B cell (primary cell): ENCODE measurements around the gene NFYC. TPM values are rescaled to one million over a fixed set of nuclear protein-coding genes. Genes with fewer than 3 reads are reported as not detected.

Experiments used
- ATAC-seq: fragments of 200-7000 bp; cut with Tn5 transposase; one replicate; pipeline ENCODE4 v1.10.0; 2021; ENCODE audit warnings: low read depth, mild to moderate bottlenecking, moderate number of reproducible peaks, moderate library complexity
- CTCF ChIA-PET: fragments of 350-600 bp; sonication (Branson Sonifier 250); formaldehyde crosslinking; loops from one replicate; lab custom pipeline; 2021; ENCODE audit warnings: antibody characterized with exemption, inconsistent platforms; lab: Charles Lee
- POLR2A ChIA-PET: fragments of 350-600 bp; sonication (Branson Sonifier 250); formaldehyde crosslinking; loops from one replicate; lab custom pipeline; 2021; ENCODE audit warnings: antibody characterized with exemption; lab: Charles Lee
- DNase-seq: peaks from one replicate; pipeline ENCODE4 v3.0.0; 2013
- H2AFZ ChIP-seq: 2 replicates; pipeline ENCODE4 v1.6.1; 2012; ENCODE audit warnings: mild to moderate bottlenecking, low read depth, low read length; ENCODE audit not compliant: insufficient read depth, poor library complexity, severe bottlenecking
- H3K27ac ChIP-seq, 2 donors: 1 replicate in 1 of 2; 2 replicates in 1 of 2; pipeline ENCODE4 v1.5.1; 2012 to 2013; ENCODE audit warnings: low read length in 2 of 2, mild to moderate bottlenecking in 2 of 2, moderate library complexity in 1 of 2
- H3K27me3 ChIP-seq, 4 experiments: fragments of 200-600 bp in 1 of 4; sonication (generic) in 1 of 4; replicated peaks in 1 of 4; 1 replicate in 2 of 4; 2 replicates in 2 of 4; pipeline versions ENCODE4 v1.6.1 to v1.7.0; 2013 to 2016; ENCODE audit warnings: low read length in 3 of 4, mild to moderate bottlenecking in 2 of 4, mixed read lengths in 1 of 4, moderate library complexity in 1 of 4; ENCODE audit not compliant: insufficient read depth in 4 of 4, control insufficient read depth in 3 of 4; ENCODE audit errors: control extremely low read depth in 1 of 4
- H3K36me3 ChIP-seq, 2 experiments: replicated peaks in 1 of 2; 1 replicate in 1 of 2; 2 replicates in 1 of 2; pipeline versions ENCODE4 v1.6.1 to v1.7.1; 2013; ENCODE audit warnings: low read length in 1 of 2; ENCODE audit not compliant: insufficient read depth in 2 of 2, control insufficient read depth in 1 of 2; ENCODE audit errors: control extremely low read depth in 1 of 2, extremely low read depth in 1 of 2
- H3K4me1 ChIP-seq, 2 donors: fragments of 200-600 bp in 1 of 2; sonication (generic) in 1 of 2; 1 replicate in 1 of 2; 2 replicates in 1 of 2; pipeline versions ENCODE4 v1.5.1 to v1.6.1; 2013 to 2017; ENCODE audit warnings: low read length in 2 of 2; ENCODE audit not compliant: control insufficient read depth in 2 of 2, insufficient read depth in 2 of 2
- H3K4me2 ChIP-seq: replicated peaks from 2 replicates; pipeline ENCODE3; 2012; ENCODE audit warnings: mild to moderate bottlenecking, low read depth, low read length; ENCODE audit not compliant: poor library complexity, severe bottlenecking
- H3K4me3 ChIP-seq, 5 experiments: fragments of 200-600 bp in 1 of 5; sonication (generic) in 1 of 5; 1 replicate in 3 of 5; 2 replicates in 2 of 5; pipeline versions ENCODE4 v1.5.1 to v1.7.0; 2011 to 2016; ENCODE audit warnings: low read length in 4 of 5, mild to moderate bottlenecking in 4 of 5, low read depth in 2 of 5, control low read depth in 1 of 5, moderate library complexity in 1 of 5; ENCODE audit not compliant: insufficient read depth in 1 of 5; ENCODE audit errors: control extremely low read depth in 1 of 5, extremely low read depth in 1 of 5
- H3K79me2 ChIP-seq: fragments of 200-600 bp; sonication (generic); one replicate; pipeline ENCODE4 v1.6.0; 2016; ENCODE audit warnings: low read length; ENCODE audit not compliant: control insufficient read depth, insufficient read depth
- H3K9ac ChIP-seq: fragments of 200-600 bp; sonication (generic); 2 replicates; pipeline ENCODE4 v1.6.1; 2017; ENCODE audit warnings: mild to moderate bottlenecking, low read length, moderate library complexity
- H3K9me3 ChIP-seq, 3 donors: one replicate each; pipeline versions ENCODE4 v1.6.1 to v1.7.1; 2013; ENCODE audit warnings: low read length in 2 of 3; ENCODE audit not compliant: control insufficient read depth in 2 of 3, insufficient read depth in 1 of 3; ENCODE audit errors: control extremely low read depth in 1 of 3
- H4K20me1 ChIP-seq: 2 replicates; pipeline ENCODE4 v1.6.0; 2012; ENCODE audit warnings: mild to moderate bottlenecking, low read length; ENCODE audit not compliant: insufficient read depth, control insufficient read depth, poor library complexity, severe bottlenecking
- H3K27ac Mint-ChIP-seq: one replicate; pipeline ENCODE4 v1.8.0; 2021; ENCODE audit warnings: mixed read lengths
- H3K27me3 Mint-ChIP-seq: one replicate; pipeline ENCODE4 v1.8.0; 2021; ENCODE audit warnings: mixed read lengths
- H3K4me1 Mint-ChIP-seq: one replicate; pipeline ENCODE4 v1.8.0; 2021; ENCODE audit warnings: mixed read lengths
- H3K4me3 Mint-ChIP-seq: one replicate; pipeline ENCODE4 v1.8.0; 2021; ENCODE audit warnings: mixed read lengths
- H3K9me3 Mint-ChIP-seq: one replicate; pipeline ENCODE4 v1.8.0; 2022; ENCODE audit warnings: mixed read lengths; ENCODE audit not compliant: insufficient read depth
- EZH2 ChIP-seq: IDR thresholded peaks from 2 replicates; pipeline ENCODE4 v1.6.1; 2012; ENCODE audit warnings: borderline replicate concordance, low read depth, mild to moderate bottlenecking, moderate library complexity, low read length; ENCODE audit not compliant: insufficient read depth, poor library complexity, severe bottlenecking
- WGBS: methylation state at CpG from one replicate; pipeline ENCODE4 v1.1.5; 2013; ENCODE audit warnings: missing lambda C conversion rate; ENCODE audit not compliant: insufficient coverage; 5-methylcytosine and 5-hydroxymethylcytosine counted together
- intact Hi-C: fragments of 100-400 bp; cut with micrococcal nuclease; formaldehyde crosslinking; loops from one replicate; pipeline ENCODE4 v1.10.0; 2022
- polyA plus RNA-seq: library from polyadenylated mRNA; depleted of rRNA; stranded (reverse); fragments of >200 nt; gene quantifications from 2 replicates; pipeline ENCODE4 v1.2.3, GENCODE V29; 2012
- total RNA-seq, 2 donors: library from RNA; stranded (reverse); fragments of 120-200 nt in 1 of 2; gene quantifications; 1 replicate in 1 of 2; 2 replicates in 1 of 2; pipeline versions ENCODE4 v1.2.3 to v1.2.4, GENCODE V29; 2013 to 2022
- TF ChIP-seq, protein P1 (sequence below): fragments of 200-600 bp; IDR thresholded peaks from one replicate; pipeline ENCODE4 v1.8.0; 2022; ENCODE audit warnings: antibody characterized with exemption, mild to moderate bottlenecking

NFYC gene
- total and polyA plus RNA-seq, 2 donors (not counting 1 experiment from before 2014, with no cell fraction given), result 88.7 to 123 TPM

DNA sequence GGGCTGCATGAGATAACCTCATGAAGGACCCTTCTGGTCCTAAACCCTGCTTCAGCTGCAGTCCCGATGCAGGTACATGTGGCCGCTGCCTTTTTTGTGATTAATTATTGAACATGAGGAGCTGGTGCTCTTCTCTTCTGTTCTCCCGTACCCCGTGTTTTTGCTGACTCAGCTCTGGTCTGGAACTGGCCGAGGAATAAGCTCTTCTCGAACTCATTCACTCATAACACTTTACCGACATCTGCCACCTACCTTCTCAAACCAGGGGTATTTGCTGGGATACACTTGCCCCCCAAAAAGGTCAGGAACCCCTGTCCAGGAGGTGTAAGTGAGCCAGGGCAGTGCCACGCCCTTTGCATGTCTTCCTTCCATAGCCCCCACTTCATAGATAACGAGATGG lies 123.9 kb downstream of the NFYC start:
- peaks cover 0 to 12% of the 10 kb centered on the region in 2 donors for H3K4me1 ChIP-seq
- Mint-ChIP-seq H3K27ac (no peak overlapping the region), H3K27me3 (no peaks in the 10 kb centered on the region), H3K9me3 (no peaks in the 10 kb centered on the region), H3K4me1 (peaks cover 12% of the 10 kb centered on the region), H3K4me3 (no peak overlapping the region)
- no peak overlapping the region for H2AFZ ChIP-seq
- H3K36me3 ChIP-seq, result no peaks in the 10 kb centered on the region
- H3K79me2 ChIP-seq, result no peaks in the 10 kb centered on the region
- H3K9ac ChIP-seq, result no peak overlapping the region
- ATAC-seq (no peak), DNase-seq (no peak)
- peaks cover 0 to 2% (median 0%) of the 10 kb centered on the region in 3 donors for H3K9me3 ChIP-seq
- no peaks in the 10 kb centered on the region for H4K20me1 ChIP-seq
- H3K4me2 ChIP-seq, result no peak overlapping the region
- CTCF ChIA-PET, result no interaction called here
- TF ChIP-seq, protein P1, sequence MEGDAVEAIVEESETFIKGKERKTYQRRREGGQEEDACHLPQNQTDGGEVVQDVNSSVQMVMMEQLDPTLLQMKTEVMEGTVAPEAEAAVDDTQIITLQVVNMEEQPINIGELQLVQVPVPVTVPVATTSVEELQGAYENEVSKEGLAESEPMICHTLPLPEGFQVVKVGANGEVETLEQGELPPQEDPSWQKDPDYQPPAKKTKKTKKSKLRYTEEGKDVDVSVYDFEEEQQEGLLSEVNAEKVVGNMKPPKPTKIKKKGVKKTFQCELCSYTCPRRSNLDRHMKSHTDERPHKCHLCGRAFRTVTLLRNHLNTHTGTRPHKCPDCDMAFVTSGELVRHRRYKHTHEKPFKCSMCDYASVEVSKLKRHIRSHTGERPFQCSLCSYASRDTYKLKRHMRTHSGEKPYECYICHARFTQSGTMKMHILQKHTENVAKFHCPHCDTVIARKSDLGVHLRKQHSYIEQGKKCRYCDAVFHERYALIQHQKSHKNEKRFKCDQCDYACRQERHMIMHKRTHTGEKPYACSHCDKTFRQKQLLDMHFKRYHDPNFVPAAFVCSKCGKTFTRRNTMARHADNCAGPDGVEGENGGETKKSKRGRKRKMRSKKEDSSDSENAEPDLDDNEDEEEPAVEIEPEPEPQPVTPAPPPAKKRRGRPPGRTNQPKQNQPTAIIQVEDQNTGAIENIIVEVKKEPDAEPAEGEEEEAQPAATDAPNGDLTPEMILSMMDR, result no peak
- no peak for TF ChIP-seq EZH2
- H3K4me3 ChIP-seq, result no peak overlapping the region
- POLR2A ChIA-PET, result no interaction called here
- peaks cover 0 to 6% (median 0%) of the 10 kb centered on the region in 4 experiments for H3K27me3 ChIP-seq
- H3K27ac ChIP-seq, result no peak overlapping the region
- intact Hi-C loops, result loop anchor here (5.0 kb wide), 1 partner anchor 123 kb away; the partner anchor contains the start of gene NFYC
- WGBS, result 83% methylated on average over 8 of the region's 9 CpGs

DNA sequence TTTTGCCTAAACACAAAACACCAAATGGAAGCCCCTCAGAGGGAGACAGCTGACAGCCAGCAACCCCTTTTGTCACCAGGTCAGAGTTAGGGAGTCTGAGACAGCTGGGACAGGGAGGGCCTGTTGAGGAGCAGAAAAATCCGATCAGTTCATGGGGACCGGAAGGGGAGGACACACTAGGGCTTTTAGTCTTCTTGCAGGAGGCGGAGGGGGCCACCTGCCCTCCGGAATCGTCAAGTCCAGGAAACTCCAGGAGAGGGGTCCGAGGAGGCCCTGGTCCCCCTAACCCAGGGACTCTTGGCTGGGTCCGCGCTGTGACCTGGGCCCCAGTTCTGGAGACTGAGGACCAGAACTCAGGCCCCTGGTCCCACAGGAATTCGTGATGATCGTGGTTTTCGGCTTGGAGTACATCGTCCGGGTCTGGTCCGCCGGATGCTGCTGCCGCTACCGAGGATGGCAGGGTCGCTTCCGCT lies 126.3 kb downstream of the NFYC start:
- Histone ChIP-seq H3K27ac (no peak overlapping the region), H3K9ac (peak overlapping the region; percentile 73), H3K4me3 (peak overlapping the region; percentile 5 to 77 (median 62)), H3K79me2 (no peaks in the 10 kb centered on the region), H3K36me3 (no peaks in the 10 kb centered on the region), H4K20me1 (no peaks in the 10 kb centered on the region), H3K4me1 (peaks cover 0 to 11% of the 10 kb centered on the region in 2 donors), H3K9me3 (peaks cover 0 to 2% (median 0%) of the 10 kb centered on the region in 3 donors), H3K4me2 (peak overlapping the region; percentile 98), H3K27me3 (peaks cover 0 to 6% (median 0%) of the 10 kb centered on the region in 4 experiments), H2AFZ (peak overlapping the region; percentile 92)
- Mint-ChIP-seq H3K9me3 (no peaks in the 10 kb centered on the region), H3K27me3 (no peaks in the 10 kb centered on the region), H3K4me1 (peaks cover 11% of the 10 kb centered on the region), H3K4me3 (peak overlapping the region; percentile 88), H3K27ac (peak overlapping the region; percentile 37)
- CTCF ChIA-PET, result no interaction called here
- no peak for ATAC-seq
- DNase-seq, result peak; percentile 38
- POLR2A ChIA-PET, result no interaction called here
- intact Hi-C loops, result loop anchor here (1.0 to 5.0 kb wide), 3 partner anchors 16 to 126 kb away; partner anchors contain the start of genes CITED4 and NFYC
- 26% methylated on average over 19 of the region's 19 CpGs for WGBS
- TF ChIP-seq, protein P1, result no peak
- TF ChIP-seq EZH2, result no peak
